HepG2 (cell line): ENCODE measurements around the gene OR6B1. TPM values are rescaled to one million over a fixed set of nuclear protein-coding genes. Genes with fewer than 3 reads are reported as not detected.

Experiments used
- ATAC-seq: fragments of 200-7000 bp; cut with Tn5 transposase; 3 replicates; pipeline ENCODE4 v1.9.1; 2020; ENCODE audit warnings: mild to moderate bottlenecking, moderate library complexity
- BruUV-seq: library from RNA; stranded (reverse); fragments of 400-500 nt; replicated peaks from 2 replicates; lab custom pipeline; 2021; lab: Mats Ljungman, UMichigan
- CTCF ChIA-PET: fragments of 300-600 bp; formaldehyde crosslinking; extraction: SDS; loops from one replicate; lab custom pipeline; 2021; ENCODE audit warnings: low total read pairs, inconsistent platforms, low intra/inter-chr PET ratio; lab: Yijun Ruan, JAX
- POLR2A ChIA-PET: fragments of 350-600 bp; sonication (Branson Sonifier 250); formaldehyde crosslinking; loops from one replicate; lab custom pipeline; 2020; ENCODE audit warnings: antibody characterized with exemption, inconsistent platforms; lab: Yijun Ruan, JAX
- DNase-seq: peaks from one replicate; pipeline ENCODE4 v3.0.0-alpha.2; 2015; ENCODE audit warnings: low spot score
- FAIRE-seq: peaks from 3 replicates; lab custom pipeline; 2011; peaks lifted over from hg19 to GRCh38; lab: Jason Lieb, UNC
- H2AFZ ChIP-seq: one replicate; pipeline ENCODE4 v1.6.1; 2011; ENCODE audit warnings: low read length, inconsistent platforms
- H3K27ac ChIP-seq: fragments of 300-600 bp; 3 replicates; pipeline ENCODE4 v1.8.0; 2011; ENCODE audit warnings: mixed run types, mild to moderate bottlenecking, mixed read lengths, low read length, inconsistent platforms; ENCODE audit not compliant: insufficient read depth; ENCODE audit errors: extremely low read length
- H3K27me3 ChIP-seq, 2 experiments: fragments of 200-600 bp in 1 of 2; 2 replicates in 1 of 2; 3 replicates in 1 of 2; pipeline versions ENCODE4 v1.6.0 to v1.8.0; 2011; ENCODE audit warnings: low read length in 2 of 2, mild to moderate bottlenecking in 2 of 2, moderate library complexity in 2 of 2, inconsistent platforms in 1 of 2; ENCODE audit not compliant: insufficient read depth in 2 of 2, control insufficient read depth in 1 of 2
- H3K36me3 ChIP-seq, 2 experiments: fragments of 200-600 bp in 1 of 2; replicated peaks in 1 of 2; 2 replicates in 1 of 2; 3 replicates in 1 of 2; pipeline versions ENCODE4 v1.5.1 to v1.8.0; 2011; ENCODE audit warnings: low read length in 2 of 2, inconsistent platforms in 1 of 2; ENCODE audit not compliant: insufficient read depth in 2 of 2, control insufficient read depth in 1 of 2
- H3K4me1 ChIP-seq: 2 replicates; pipeline ENCODE4 v1.5.1; 2012; ENCODE audit warnings: low read length, inconsistent platforms; ENCODE audit not compliant: insufficient read depth
- H3K4me2 ChIP-seq: 2 replicates; pipeline ENCODE4 v1.6.0; 2011; ENCODE audit warnings: low read depth, low read length, inconsistent platforms
- H3K4me3 ChIP-seq, 3 experiments: fragments of 200-600 bp in 1 of 3; sonication (generic), shearing (Covaris generic) in 1 of 3; replicated peaks in 1 of 3; 2 replicates each; pipeline ENCODE4 v1.5.1; 2011 to 2016; ENCODE audit warnings: low read length in 3 of 3, inconsistent platforms in 2 of 3, low read depth in 2 of 3, mild to moderate bottlenecking in 2 of 3, control low read depth in 1 of 3, mixed read lengths in 1 of 3; ENCODE audit not compliant: insufficient read depth in 1 of 3
- H3K79me2 ChIP-seq: one replicate; pipeline ENCODE4 v1.6.1; 2011; ENCODE audit warnings: low read length, inconsistent platforms; ENCODE audit not compliant: insufficient read depth
- H3K9ac ChIP-seq: 2 replicates; pipeline ENCODE4 v1.6.0; 2011; ENCODE audit warnings: mild to moderate bottlenecking, low read depth, low read length, inconsistent platforms; ENCODE audit not compliant: insufficient read depth
- H3K9me3 ChIP-seq: 2 replicates; pipeline ENCODE4 v1.5.1; 2012; ENCODE audit warnings: mild to moderate bottlenecking, low read length
- H4K20me1 ChIP-seq: 2 replicates; pipeline ENCODE4 v1.6.0; 2011; ENCODE audit warnings: inconsistent platforms, mild to moderate bottlenecking, low read length, moderate library complexity; ENCODE audit not compliant: insufficient read depth
- ATF5 ChIP-seq: sonication (generic); formaldehyde crosslinking; IDR thresholded peaks from 2 replicates; pipeline ENCODE4 v1.4.0; 2020; ENCODE audit warnings: mild to moderate bottlenecking, low read depth, missing genetic modification reagents
- BRF2 ChIP-seq: sonication (generic); formaldehyde crosslinking; IDR thresholded peaks from 2 replicates; pipeline ENCODE4 v1.8.1; 2022; ENCODE audit warnings: mild to moderate bottlenecking, missing genetic modification reagents
- ELF4 ChIP-seq: sonication (generic); formaldehyde crosslinking; IDR thresholded peaks from 2 replicates; pipeline ENCODE4 v1.5.0; 2020; ENCODE audit warnings: missing genetic modification reagents, mild to moderate bottlenecking, moderate library complexity, borderline replicate concordance
- MEIS1 ChIP-seq: sonication (generic); formaldehyde crosslinking; IDR thresholded peaks from 2 replicates; pipeline ENCODE4 v1.9.0; 2021; ENCODE audit warnings: mild to moderate bottlenecking, missing genetic modification reagents, moderate library complexity, borderline replicate concordance
- SRY ChIP-seq: sonication (generic); formaldehyde crosslinking; IDR thresholded peaks from 2 replicates; pipeline ENCODE4 v1.8.0; 2022; ENCODE audit warnings: mild to moderate bottlenecking, missing genetic modification reagents
- THRA ChIP-seq: sonication (generic); formaldehyde crosslinking; IDR thresholded peaks from 2 replicates; pipeline ENCODE4 v1.4.0; 2020; ENCODE audit warnings: missing genetic modification reagents, borderline replicate concordance
- ZNF205 ChIP-seq: IDR thresholded peaks from 2 replicates; pipeline ENCODE4 v1.6.1; 2018; ENCODE audit warnings: missing biosample characterization, missing genetic modification reagents
- ZNF644 ChIP-seq: IDR thresholded peaks from 2 replicates; pipeline ENCODE4 v1.6.1; 2016; ENCODE audit warnings: low read depth
- ZNF652 ChIP-seq: IDR thresholded peaks from 2 replicates; pipeline ENCODE4 v1.6.1; 2016; ENCODE audit warnings: low read depth, borderline replicate concordance
- ZSCAN22 ChIP-seq: sonication (generic); formaldehyde crosslinking; IDR thresholded peaks from 2 replicates; pipeline ENCODE4 v1.4.0; 2020; ENCODE audit warnings: mild to moderate bottlenecking, missing genetic modification reagents
- in situ Hi-C: cut with HindIII; loops from 2 replicates; pipeline ENCODE4 v1.10.0; 2017; ENCODE audit warnings: low pct_unique_long_range_greater_than_20kb; ENCODE audit not compliant: extremely low pct_ligation_motif_present
- intact Hi-C: fragments of 100-400 bp; cut with micrococcal nuclease; formaldehyde crosslinking; loops from one replicate; pipeline ENCODE4 v1.10.0; 2022; ENCODE audit not compliant: unreplicated experiment
- polyA plus RNA-seq, 8 experiments: library from polyadenylated mRNA; depleted of rRNA in 3 of 8; stranded (reverse) in 7 of 8; unstranded in 1 of 8; fragments of >200 nt; fragmentation: Illumina TruSeq in 4 of 8; extraction: Trizol in 4 of 8; gene quantifications; 2 replicates each; pipeline versions ENCODE4 v1.2.1 to v1.2.3, GENCODE V29; 2011 to 2016; ENCODE audit warnings: low read depth in 4 of 8, missing spikeins in 1 of 8, mixed read lengths in 1 of 8; ENCODE audit not compliant: insufficient read depth in 1 of 8
- total RNA-seq, 5 experiments: library from RNA; depleted of rRNA; stranded (reverse); fragments of >200 nt; fragmentation: Illumina TruSeq; extraction: Trizol; gene quantifications; 2 replicates each; pipeline ENCODE4 v1.2.3, GENCODE V29; 2016; ENCODE audit warnings: low read depth in 1 of 5

The OR6B1 gene
- total and polyA plus RNA-seq, 2 of the 13 experiments (the other 11 are each of a cell fraction or from before 2014, with no cell fraction given) = 0.18 TPM; not detected in 1

GRCh38 chr7:144022169-144022568 is 22.0 kb downstream of the OR6B1 start:
- H3K4me2 ChIP-seq = no peak overlapping the region
- H3K27me3 ChIP-seq = no peaks in the 10 kb centered on the region
- H2AFZ ChIP-seq = no peak overlapping the region
- no peak overlapping the region for H3K9ac ChIP-seq
- CTCF ChIA-PET = no interaction called here
- in situ Hi-C loops = no loop called here
- no peaks in the 10 kb centered on the region for H3K79me2 ChIP-seq
- H3K9me3 ChIP-seq = no peaks in the 10 kb centered on the region
- POLR2A ChIA-PET = no interaction called here
- intact Hi-C loops = no loop called here
- no peaks in the 10 kb centered on the region for H3K36me3 ChIP-seq
- no peak overlapping the region for H3K27ac ChIP-seq
- FAIRE-seq = no peak
- no TSS peak for BruUV-seq
- no peak overlapping the region for H3K4me3 ChIP-seq
- no peaks in the 10 kb centered on the region for H4K20me1 ChIP-seq
- ATAC-seq = no peak
- no peak for DNase-seq
- TF ChIP-seq MEIS1 (CRISPR knock-in tag) = no peak
- TF ChIP-seq BRF2 (CRISPR knock-in tag) = no peak
- no peak for TF ChIP-seq ATF5
- no peak for TF ChIP-seq ZNF205 (CRISPR knock-in tag)
- TF ChIP-seq ZNF644 (CRISPR knock-in tag) = no peak
- TF ChIP-seq ZSCAN22 (CRISPR knock-in tag) = no peak
- no peak for TF ChIP-seq THRA (CRISPR knock-in tag)
- no peak for TF ChIP-seq SRY (CRISPR knock-in tag)
- no peak for TF ChIP-seq ELF4 (CRISPR knock-in tag)
- no peak for TF ChIP-seq ZNF652
- no peaks in the 10 kb centered on the region for H3K4me1 ChIP-seq
